ENCODE measurements around the gene SFMBT1.

The SFMBT1 gene

GRCh38 chr3:52979190-52979983 lies 66.5 kb downstream of the SFMBT1 start:
- TF ChIP-seq POLR2AphosphoS5 (IDR thresholded peaks at IDR 0.05; ENCODE audit: low read depth, low read length), result no peak
- no peak for TF ChIP-seq SIN3A (IDR thresholded peaks at IDR 0.05; ENCODE audit: borderline replicate concordance, insufficient read depth, low read length)
- no peak for TF ChIP-seq FOXP2 (optimal IDR thresholded peaks at IDR 0.05; ENCODE audit: borderline replicate concordance, extremely low read depth, extremely low read length, insufficient read depth)
- TF ChIP-seq, protein P1, sequence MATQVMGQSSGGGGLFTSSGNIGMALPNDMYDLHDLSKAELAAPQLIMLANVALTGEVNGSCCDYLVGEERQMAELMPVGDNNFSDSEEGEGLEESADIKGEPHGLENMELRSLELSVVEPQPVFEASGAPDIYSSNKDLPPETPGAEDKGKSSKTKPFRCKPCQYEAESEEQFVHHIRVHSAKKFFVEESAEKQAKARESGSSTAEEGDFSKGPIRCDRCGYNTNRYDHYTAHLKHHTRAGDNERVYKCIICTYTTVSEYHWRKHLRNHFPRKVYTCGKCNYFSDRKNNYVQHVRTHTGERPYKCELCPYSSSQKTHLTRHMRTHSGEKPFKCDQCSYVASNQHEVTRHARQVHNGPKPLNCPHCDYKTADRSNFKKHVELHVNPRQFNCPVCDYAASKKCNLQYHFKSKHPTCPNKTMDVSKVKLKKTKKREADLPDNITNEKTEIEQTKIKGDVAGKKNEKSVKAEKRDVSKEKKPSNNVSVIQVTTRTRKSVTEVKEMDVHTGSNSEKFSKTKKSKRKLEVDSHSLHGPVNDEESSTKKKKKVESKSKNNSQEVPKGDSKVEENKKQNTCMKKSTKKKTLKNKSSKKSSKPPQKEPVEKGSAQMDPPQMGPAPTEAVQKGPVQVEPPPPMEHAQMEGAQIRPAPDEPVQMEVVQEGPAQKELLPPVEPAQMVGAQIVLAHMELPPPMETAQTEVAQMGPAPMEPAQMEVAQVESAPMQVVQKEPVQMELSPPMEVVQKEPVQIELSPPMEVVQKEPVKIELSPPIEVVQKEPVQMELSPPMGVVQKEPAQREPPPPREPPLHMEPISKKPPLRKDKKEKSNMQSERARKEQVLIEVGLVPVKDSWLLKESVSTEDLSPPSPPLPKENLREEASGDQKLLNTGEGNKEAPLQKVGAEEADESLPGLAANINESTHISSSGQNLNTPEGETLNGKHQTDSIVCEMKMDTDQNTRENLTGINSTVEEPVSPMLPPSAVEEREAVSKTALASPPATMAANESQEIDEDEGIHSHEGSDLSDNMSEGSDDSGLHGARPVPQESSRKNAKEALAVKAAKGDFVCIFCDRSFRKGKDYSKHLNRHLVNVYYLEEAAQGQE (IDR thresholded peaks at IDR 0.05; ENCODE audit: insufficient read depth in 1 of 2, low read depth in 2 of 2, low read length in 2 of 2), result no peak
- TF ChIP-seq TAF1 (IDR thresholded peaks at IDR 0.05; ENCODE audit: borderline replicate concordance, insufficient read depth, low read length), result no peak

DNA sequence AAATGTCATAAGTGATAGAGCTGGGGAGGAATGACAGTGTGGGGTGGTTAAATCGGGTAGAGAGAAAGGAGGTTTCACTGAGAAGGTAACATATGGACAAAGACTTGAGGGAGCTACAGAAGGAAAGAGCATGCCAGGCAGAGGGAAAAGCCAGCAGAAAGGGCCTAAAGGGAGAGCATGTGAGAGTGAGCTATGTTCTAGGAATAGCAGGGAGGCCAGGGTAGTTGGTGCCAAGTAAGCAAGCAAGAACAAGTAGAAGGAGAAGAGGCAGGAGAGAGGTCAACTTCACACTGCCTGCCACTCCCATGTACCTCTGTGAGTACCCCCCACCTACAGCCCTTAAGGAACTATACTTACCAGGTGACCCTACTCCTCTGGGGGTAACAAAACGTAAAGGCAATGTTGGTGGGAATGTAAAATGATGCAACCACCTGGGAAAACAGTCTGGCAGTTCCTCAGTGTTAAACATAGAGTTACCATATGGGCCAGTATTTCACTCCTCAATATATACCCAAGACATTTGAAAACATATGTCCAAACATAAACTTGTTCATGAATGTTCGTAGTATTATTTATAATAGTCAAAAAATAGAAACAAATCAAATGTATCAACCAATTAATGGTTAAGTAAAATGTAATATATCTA lies 67.6 kb downstream of the SFMBT1 start:
- TF ChIP-seq POLR2AphosphoS5 (IDR thresholded peaks at IDR 0.05; ENCODE audit: low read depth, low read length), result no peak
- TF ChIP-seq SIN3A (IDR thresholded peaks at IDR 0.05; ENCODE audit: borderline replicate concordance, insufficient read depth, low read length), result no peak
- TF ChIP-seq, protein P1 (IDR thresholded peaks at IDR 0.05; ENCODE audit: insufficient read depth in 1 of 2, low read depth in 2 of 2, low read length in 2 of 2), result no peak
- no peak for TF ChIP-seq FOXP2 (optimal IDR thresholded peaks at IDR 0.05; ENCODE audit: borderline replicate concordance, extremely low read depth, extremely low read length, insufficient read depth)
- TF ChIP-seq TAF1 (IDR thresholded peaks at IDR 0.05; ENCODE audit: borderline replicate concordance, insufficient read depth, low read length), result no peak

DNA sequence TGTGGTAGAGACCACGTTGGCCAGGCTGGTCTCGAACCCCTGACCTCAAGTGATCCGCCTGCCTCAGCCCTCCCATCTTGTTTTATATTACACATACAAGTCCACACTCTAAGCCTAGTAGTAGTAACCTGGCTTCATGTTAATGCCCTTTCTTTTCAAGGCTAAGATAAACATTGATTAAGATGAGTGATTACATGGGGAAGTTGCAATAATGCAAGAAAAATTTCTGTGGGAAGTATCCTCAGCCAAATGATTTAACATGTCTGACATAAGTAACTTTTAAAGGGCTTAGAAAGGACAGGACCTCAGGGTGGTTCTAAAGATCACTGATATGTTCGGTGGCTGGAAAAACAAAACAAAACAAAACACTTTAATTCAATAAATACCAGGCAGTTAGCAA lies 72.1 kb downstream of the SFMBT1 start:
- no peak for TF ChIP-seq FOXP2 (optimal IDR thresholded peaks at IDR 0.05; ENCODE audit: borderline replicate concordance, extremely low read depth, extremely low read length, insufficient read depth)
- TF ChIP-seq SIN3A (IDR thresholded peaks at IDR 0.05; ENCODE audit: borderline replicate concordance, insufficient read depth, low read length), result no peak
- TF ChIP-seq, protein P1 (IDR thresholded peaks at IDR 0.05; ENCODE audit: insufficient read depth in 1 of 2, low read depth in 2 of 2, low read length in 2 of 2), result no peak

DNA sequence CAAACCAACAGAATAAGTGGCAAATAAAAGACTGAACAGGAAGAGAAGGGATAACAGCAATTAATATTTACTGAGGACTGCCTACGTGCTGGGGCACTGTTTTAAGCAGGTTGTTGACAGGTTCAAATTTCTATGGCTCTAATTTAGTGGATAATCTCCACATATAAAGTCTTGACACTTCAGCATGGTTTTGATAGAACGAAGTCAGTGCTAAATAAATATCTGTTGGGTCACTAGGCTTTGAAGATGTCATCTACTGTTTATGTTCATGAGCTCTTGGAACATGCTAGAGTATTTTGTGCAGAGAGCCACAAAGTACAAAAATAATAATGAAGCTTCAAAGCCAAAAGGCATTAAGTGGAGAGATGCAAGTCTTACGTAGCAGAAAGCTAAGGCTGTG lies 74.0 kb downstream of the SFMBT1 start:
- no peak for TF ChIP-seq POLR2AphosphoS5 (IDR thresholded peaks at IDR 0.05; ENCODE audit: low read depth, low read length)
- TF ChIP-seq FOXP2 (optimal IDR thresholded peaks at IDR 0.05; ENCODE audit: borderline replicate concordance, extremely low read depth, extremely low read length, insufficient read depth), result no peak
- TF ChIP-seq, protein P1 (IDR thresholded peaks at IDR 0.05; ENCODE audit: insufficient read depth in 1 of 2, low read depth in 2 of 2, low read length in 2 of 2), result no peak

All from PFSK-1 (cell line).